Esophagus muscularis mucosa (tissue), 4 donors: ENCODE data around the gene RFX7.

Experiments used
- CTCF ChIP-seq, 3 experiments: fragments of 200-600 bp in 2 of 3; fragments of 450-650 bp in 1 of 3; sonication (generic) in 2 of 3; IDR thresholded peaks; one replicate each; pipeline ENCODE4 v1.5.1; 2017 to 2019; ENCODE audit warnings: antibody characterized with exemption in 3 of 3, mild to moderate bottlenecking in 2 of 3, moderate library complexity in 1 of 3
- EP300 ChIP-seq: sonication (generic); formaldehyde crosslinking; IDR thresholded peaks from one replicate; pipeline ENCODE4 v1.6.1; 2017; ENCODE audit warnings: antibody characterized with exemption
- POLR2A ChIP-seq: fragments of 450-650 bp; IDR thresholded peaks from one replicate; pipeline ENCODE4 v1.6.1; 2017; ENCODE audit warnings: antibody characterized with exemption, moderate library complexity, mild to moderate bottlenecking, low read depth

GRCh38 chr15:56248311-56248992 is 4.8 kb upstream of the RFX7 start:
- TF ChIP-seq CTCF (IDR thresholded peaks at IDR 0.05) (no peak), POLR2A (no peak), EP300 (no peak)
